HT-29 (cell line): ENCODE measurements around the gene C1orf115. TPM values are rescaled to one million over a fixed set of nuclear protein-coding genes. Genes with fewer than 3 reads are reported as not detected.
"Not testable (repeated sequence)": the region's sequence is repeated elsewhere in the genome, so short reads cannot be mapped to it uniquely, and the experiment has no call there.

Experiments used
- DNase-seq: peaks from one replicate; pipeline ENCODE4 v3.0.0-alpha.2; 2015; ENCODE audit warnings: low spot score
- total RNA-seq: library from RNA; depleted of rRNA; stranded (reverse); fragments of >200 nt; shearing (Covaris generic); gene quantifications from 2 replicates; pipeline ENCODE4 v1.2.3, GENCODE V29; 2014; rRNA removed

Gene C1orf115
- 0.28 and 0.60 TPM in 2 replicates for total RNA-seq

- peak; percentile 81 for DNase-seq
Measured at GRCh38 chr1:220690140-220691052, at the start of gene C1orf115. Gene C1orf115, plus strand, starts transcription at chr1:220690363. Its CDS starts 40 bp downstream, at chr1:220690403.

- no peak for DNase-seq
Measured at GRCh38 chr1:220642285-220642684, 47.9 kb upstream of the C1orf115 start.

- DNase-seq, result no peak
Measured at GRCh38 chr1:220652995-220653394, 37.2 kb upstream of the C1orf115 start.

GRCh38 chr1:220655509-220655908 lies 34.7 kb upstream of the C1orf115 start:
- no peak for DNase-seq

GRCh38 chr1:220655961-220656740 lies 34.0 kb upstream of the C1orf115 start:
- DNase-seq, result no peak

GRCh38 chr1:220666349-220666748 lies 23.8 kb upstream of the C1orf115 start:
- no peak for DNase-seq

GRCh38 chr1:220669005-220669404 lies 21.2 kb upstream of the C1orf115 start:
- DNase-seq, result no peak

GRCh38 chr1:220670365-220670764 lies 19.8 kb upstream of the C1orf115 start:
- DNase-seq, result no peak

- DNase-seq, result no peak
Measured at GRCh38 chr1:220673921-220674320, 16.2 kb upstream of the C1orf115 start.

GRCh38 chr1:220677251-220677650 lies 12.9 kb upstream of the C1orf115 start:
- DNase-seq, result no peak

GRCh38 chr1:220680085-220680687 lies 10.0 kb upstream of the C1orf115 start:
- peak; percentile 42 for DNase-seq

- DNase-seq, result no peak
Measured at GRCh38 chr1:220681220-220681880, 8.8 kb upstream of the C1orf115 start.

GRCh38 chr1:220682901-220683576 lies 7.1 kb upstream of the C1orf115 start:
- DNase-seq, result no peak

GRCh38 chr1:220683716-220684115 lies 6.4 kb upstream of the C1orf115 start:
- DNase-seq, result not testable (repeated sequence)

- no peak for DNase-seq
Measured at GRCh38 chr1:220684890-220685289, 5.3 kb upstream of the C1orf115 start.

GRCh38 chr1:220685879-220686278 lies 4.3 kb upstream of the C1orf115 start:
- DNase-seq, result peak; percentile 40

- DNase-seq, result no peak
Measured at GRCh38 chr1:220687809-220688208, 2.4 kb upstream of the C1orf115 start.

GRCh38 chr1:220689666-220690065 lies 497 bp upstream of the C1orf115 start:
- DNase-seq, result no peak

GRCh38 chr1:220691053-220691684 lies 1.0 kb downstream of the C1orf115 start:
- DNase-seq, result no peak
